Activated effector memory CD4-positive, alpha-beta T cell treated with anti-CD3 and anti-CD28 coated beads, Interleukin-2, amount 50 U/mL, for 16 hours (primary cell): Measurements from ENCODE around the gene BCL11B.

Experiments used
- DNase-seq: peaks from one replicate; pipeline ENCODE4 v3.0.0-alpha.2; 2020

BCL11B gene

GRCh38 chr14:99271951-99272631 lies at the start of gene BCL11B:
Gene BCL11B, minus strand, starts transcription at chr14:99272197. Its CDS starts 979 bp downstream, at chr14:99271218.
- DNase-seq: peak; percentile 95

GRCh38 chr14:99321236-99321925 lies 49.4 kb upstream of the BCL11B start:
- DNase-seq: no peak

DNA sequence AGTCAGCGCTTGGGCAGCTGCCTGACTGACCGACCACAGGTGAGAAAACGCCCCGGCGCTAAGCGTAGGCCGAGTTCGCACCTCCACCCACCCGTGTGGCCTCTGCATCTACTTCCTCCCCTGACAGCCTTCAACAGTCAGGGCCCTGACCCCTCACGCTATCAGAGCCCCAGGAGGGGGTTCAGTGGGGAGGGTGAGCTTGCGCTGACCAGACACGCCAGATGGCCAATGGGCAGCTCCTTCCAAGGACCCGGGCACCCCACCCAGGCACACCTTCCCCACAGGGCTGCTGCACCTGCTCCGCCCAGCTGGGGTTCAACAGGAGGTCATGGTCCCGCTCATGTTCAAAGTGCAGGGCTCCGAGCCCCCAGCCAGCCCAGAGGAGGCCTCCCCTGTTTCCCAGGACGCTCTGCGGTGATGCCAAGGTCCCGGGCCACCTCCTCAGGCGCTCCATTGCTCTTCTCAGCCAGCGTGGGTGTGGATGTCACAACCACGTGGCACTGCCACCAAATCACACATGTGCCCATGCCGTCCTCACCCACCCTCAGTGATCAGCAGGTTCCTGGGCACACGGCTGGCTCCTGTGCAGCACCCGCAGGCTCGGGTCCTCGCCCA lies 48.7 kb upstream of the BCL11B start:
- DNase-seq: no peak

- DNase-seq: peak; percentile 90
Measured at GRCh38 chr14:99320105-99320572, 48.1 kb upstream of the BCL11B start.

DNA sequence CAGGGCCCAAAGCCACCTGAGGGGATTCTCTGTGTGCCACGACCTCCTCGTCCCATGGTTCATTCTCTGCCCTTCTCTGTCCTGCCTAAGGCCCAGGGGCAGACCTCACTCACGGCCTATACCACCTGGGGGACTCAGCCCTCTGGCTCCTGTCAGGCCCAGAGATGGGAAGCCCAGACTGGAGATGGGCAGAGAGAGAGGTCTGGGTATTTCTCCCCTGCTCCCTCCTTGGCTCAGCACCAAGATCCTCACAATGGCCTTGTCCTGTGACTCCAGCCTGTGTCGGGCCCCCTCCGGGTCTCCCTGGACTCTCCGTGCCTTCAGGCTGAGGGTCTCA lies 46.9 kb upstream of the BCL11B start:
- no peak for DNase-seq

- DNase-seq: no peak
Measured at GRCh38 chr14:99318091-99318958, 46.3 kb upstream of the BCL11B start.

GRCh38 chr14:99317231-99318090 lies 45.5 kb upstream of the BCL11B start:
- DNase-seq: no peak

GRCh38 chr14:99316281-99317163 lies 44.5 kb upstream of the BCL11B start:
- no peak for DNase-seq

DNA sequence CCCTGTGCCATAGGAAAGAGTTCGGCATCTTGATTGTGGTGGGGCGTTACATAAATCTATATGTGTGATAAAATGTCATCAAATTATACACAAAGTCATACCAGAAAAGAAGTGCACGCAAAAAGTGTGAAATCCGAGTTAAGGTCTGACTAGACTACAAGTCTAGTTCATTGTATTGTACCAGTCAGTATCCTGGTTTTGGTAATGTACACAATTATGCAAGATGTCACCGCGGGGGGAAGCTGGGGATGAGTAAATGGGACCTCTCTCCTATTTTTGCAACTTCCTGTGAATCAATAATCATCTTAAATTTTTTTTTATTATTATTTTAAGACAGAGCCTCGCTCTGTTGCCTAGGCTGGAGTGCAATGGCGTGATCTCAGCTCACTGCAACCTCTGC lies 43.2 kb upstream of the BCL11B start:
- no peak for DNase-seq

DNA sequence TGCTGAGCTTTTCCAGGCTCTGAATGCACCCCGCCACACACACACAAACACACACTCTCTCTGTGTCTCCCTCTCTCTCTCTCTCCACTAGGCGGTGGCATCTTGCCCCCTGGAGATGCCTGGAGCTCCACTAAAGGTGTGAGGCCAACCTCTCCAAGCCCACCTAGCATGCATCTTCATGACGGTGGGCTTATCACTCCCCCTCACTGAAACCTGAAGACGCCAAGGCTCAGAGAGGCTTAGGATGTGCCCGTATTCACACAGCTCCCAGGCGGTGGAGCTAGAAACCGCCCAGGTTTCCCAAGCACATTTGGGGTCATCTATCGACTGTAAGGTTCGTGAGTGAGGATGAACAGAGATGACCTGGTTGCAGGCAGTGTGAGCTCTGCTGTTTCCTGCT lies 42.6 kb upstream of the BCL11B start:
- peak; percentile 24 for DNase-seq

DNA sequence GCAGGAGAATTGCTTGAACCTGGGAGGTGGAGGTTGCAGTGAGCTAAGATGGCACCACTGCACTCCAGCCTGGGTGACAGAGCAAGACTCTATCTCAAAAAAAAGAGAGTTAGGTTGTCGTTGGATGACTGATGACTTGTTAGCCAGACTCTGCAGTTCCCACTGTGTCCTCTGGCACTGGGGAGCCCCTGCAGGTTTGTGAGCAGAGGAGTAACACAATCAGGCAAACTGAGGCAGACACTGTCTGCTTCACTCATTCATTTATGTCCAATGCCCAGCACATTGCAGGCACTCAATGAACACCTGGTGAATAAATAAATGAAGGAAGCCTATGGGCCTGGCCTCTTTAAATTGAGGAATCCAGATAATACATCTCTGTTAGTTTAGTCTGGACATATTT lies 41.2 kb upstream of the BCL11B start:
- DNase-seq: no peak

DNA sequence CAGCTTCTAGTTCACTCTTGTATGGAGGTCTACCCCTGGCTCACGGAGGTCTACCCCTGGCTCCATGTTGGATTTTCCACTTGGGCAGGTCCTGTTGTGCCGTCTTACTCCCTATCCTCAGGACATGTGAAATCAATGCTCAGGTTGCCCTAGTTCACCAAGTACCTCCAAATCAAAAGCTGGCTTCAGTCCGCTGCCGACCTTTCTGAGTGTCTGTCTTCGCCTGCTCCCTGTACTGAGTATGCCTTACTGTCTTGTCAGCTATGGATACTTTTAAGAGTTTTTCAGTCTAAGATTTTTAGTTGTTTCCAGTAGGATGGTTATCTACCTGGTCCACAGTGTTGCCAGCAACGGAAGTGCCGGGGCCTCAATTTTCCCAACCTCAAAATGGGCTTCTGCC lies 40.1 kb upstream of the BCL11B start:
- DNase-seq: no peak

GRCh38 chr14:99309220-99309766 lies 37.3 kb upstream of the BCL11B start:
- DNase-seq: peak; percentile 9

GRCh38 chr14:99304208-99304607 lies 32.2 kb upstream of the BCL11B start:
- no peak for DNase-seq

DNA sequence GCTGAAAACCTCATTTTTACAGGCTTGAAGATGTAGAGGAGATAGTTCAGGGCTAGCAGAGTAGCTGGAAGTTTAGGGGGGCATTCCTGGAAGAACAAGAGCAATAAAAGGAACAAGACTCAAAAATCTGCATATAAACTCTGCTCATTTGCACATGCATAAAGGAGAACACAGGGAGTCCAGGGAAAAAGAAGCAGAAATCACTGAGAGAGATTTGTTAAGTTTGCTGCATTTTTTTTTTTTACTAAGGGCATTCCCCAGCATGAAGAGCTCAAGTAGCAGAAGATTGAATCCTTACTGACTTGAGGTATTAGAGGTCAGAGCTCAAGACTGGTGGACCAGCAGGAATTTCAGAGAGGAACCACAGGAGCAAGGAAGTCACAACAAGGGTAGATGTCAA lies 28.2 kb upstream of the BCL11B start:
- no peak for DNase-seq

GRCh38 chr14:99296517-99296916 lies 24.5 kb upstream of the BCL11B start:
- DNase-seq: no peak

GRCh38 chr14:99289394-99290189 lies 17.6 kb upstream of the BCL11B start:
- DNase-seq: no peak

GRCh38 chr14:99288948-99289347 lies 17.0 kb upstream of the BCL11B start:
- no peak for DNase-seq

DNA sequence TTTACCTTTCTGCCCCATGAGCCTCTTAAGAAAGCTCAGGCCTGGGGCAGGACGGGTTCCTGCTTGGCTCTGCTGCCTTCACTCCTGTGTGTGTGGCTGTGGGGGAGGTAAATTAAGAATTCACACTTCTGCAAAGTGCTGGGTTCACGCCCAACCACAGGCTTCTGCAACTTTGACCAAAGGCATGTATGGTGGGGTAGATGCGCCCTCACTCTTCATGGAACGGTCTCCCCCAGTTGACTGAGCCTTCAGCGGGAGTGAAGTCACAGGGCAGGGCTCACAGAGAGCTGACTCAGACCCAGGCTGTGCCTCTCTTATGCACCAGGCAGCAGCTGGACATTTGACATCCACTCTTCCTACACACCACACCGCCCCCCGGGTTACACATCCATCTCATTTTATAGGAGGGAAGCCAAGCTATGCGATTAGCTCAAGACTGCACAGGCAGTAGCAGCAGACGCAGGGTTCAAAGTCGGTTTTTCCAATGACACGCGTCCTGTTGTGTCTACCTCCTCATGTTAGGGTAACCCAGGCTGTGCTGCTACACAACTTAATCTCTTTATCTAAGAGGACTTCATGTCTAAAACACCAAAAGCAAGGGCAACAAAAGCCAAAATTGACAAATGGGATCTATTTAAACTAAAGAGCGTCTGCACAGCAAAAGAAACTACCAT lies 15.4 kb upstream of the BCL11B start:
- no peak for DNase-seq
